GM12874 (cell line): ENCODE results near the gene MCM6.

Experiments used
- TF ChIP-seq, protein P1 (sequence below): IDR thresholded peaks from 2 replicates; pipeline ENCODE4 v1.5.1; 2011; ENCODE audit warnings: low read depth, mild to moderate bottlenecking, control low read depth, low read length, moderate library complexity; ENCODE audit not compliant: insufficient read depth

Gene MCM6

DNA sequence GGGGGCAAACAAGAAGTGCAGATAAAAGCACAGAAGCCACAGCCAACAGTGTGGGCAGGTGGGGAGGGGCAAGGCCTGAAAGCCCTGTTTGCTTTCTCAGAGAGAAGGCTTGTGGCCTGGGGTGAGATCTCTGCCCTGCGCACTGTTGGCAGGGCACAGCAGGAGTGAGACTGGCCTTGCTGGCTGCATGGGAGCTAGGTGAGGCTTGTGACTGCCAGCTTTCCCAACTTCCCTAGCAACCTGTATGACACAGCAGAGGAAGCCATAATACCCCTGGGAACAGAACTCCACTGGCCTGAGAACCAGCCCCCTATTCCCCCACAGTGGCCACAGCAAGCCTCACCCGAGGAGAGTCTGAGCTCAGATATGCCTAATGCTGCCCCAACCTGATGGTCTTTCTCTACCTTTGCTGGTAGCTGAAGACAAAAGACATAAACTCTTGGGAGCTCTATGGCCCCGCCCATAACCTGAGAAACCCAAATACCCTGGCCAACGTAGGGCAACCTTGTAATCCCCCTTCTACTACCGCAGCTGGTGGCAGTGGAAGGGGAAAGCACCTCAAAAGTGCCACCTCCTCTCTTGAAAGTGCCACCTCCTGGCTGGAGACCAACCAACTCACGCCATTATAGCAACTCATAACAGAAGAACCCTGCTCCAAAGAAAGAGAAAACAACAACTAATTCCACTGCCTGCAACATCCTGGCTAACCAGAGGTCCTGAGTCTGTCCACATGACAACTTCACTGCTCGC lies 83.7 kb downstream of the MCM6 start:
- TF ChIP-seq, protein P1, sequence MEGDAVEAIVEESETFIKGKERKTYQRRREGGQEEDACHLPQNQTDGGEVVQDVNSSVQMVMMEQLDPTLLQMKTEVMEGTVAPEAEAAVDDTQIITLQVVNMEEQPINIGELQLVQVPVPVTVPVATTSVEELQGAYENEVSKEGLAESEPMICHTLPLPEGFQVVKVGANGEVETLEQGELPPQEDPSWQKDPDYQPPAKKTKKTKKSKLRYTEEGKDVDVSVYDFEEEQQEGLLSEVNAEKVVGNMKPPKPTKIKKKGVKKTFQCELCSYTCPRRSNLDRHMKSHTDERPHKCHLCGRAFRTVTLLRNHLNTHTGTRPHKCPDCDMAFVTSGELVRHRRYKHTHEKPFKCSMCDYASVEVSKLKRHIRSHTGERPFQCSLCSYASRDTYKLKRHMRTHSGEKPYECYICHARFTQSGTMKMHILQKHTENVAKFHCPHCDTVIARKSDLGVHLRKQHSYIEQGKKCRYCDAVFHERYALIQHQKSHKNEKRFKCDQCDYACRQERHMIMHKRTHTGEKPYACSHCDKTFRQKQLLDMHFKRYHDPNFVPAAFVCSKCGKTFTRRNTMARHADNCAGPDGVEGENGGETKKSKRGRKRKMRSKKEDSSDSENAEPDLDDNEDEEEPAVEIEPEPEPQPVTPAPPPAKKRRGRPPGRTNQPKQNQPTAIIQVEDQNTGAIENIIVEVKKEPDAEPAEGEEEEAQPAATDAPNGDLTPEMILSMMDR = no peak

DNA sequence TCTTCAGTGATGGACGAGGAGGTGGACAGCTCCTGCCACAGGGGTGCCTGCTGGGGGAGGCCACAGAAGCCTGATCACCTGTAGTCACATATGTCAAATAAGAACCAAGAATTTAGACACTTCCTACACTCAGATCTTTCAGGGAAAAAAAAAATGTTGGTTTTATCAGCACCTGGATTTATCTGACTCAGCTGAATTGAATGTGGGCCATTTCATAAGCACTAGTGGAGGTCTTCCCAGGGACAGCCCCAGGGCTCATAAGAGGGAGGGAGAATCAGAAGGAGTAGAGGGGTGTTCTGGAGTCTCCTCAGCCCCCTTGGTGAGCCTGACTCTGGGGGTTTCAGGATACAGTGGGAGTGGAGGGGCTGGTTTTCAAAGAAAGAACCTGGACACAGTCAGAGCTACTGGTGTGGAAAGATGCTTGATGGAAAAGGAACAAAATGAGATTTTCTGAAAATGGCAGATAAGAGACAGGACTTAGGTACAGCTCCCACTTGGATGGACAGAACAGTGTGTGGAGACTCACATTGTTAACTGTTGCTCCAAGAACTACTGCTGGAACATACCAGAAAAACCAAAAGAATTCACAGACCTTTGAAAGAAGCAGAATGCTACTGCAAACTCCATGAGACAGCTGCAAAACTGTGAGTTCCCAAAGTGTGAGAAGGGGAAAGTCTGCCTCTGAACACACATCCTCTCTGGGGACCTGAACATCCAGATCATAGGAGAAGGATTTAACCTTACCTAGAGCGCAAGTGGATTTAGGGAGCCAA lies 84.6 kb downstream of the MCM6 start:
- TF ChIP-seq, protein P1 = no peak

DNA sequence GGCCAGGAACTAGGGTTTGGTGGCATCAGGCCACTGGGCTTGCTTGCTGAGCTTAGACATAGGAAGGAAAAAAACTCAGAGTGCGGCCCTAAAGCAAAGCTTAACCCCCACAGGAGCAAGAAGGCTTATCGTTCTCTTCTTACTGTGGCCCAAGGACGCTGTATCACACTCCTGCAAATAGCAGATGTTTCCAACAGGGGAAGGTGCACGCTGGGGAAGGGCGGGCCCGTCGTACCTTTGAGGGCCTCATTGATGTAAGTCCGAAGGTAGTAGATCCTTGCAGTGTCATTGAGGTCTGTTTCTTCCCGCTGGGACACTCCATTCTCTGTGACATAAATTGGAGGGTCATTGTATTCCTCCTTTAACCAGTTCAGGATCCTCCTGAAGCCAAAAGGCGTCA lies 85.8 kb downstream of the MCM6 start:
- TF ChIP-seq, protein P1 = no peak
